Forelimb muscle (tissue), 1 donor: ENCODE results near the gene CPNE1. TPM values are rescaled to one million over a fixed set of nuclear protein-coding genes. Genes with fewer than 3 reads are reported as not detected.

Source experiments
- DNase-seq: peaks from one replicate; pipeline ENCODE4 v3.0.0-alpha.2; 2013; ENCODE audit warnings: low read depth
- polyA plus RNA-seq: library from polyadenylated mRNA; unstranded; fragments of 120-200 nt; gene quantifications from one replicate; pipeline ENCODE4 v1.2.1, GENCODE V29; 2013; ENCODE audit not compliant: insufficient read length

The CPNE1 gene
- polyA plus RNA-seq, 1 donor = 103 TPM

GRCh38 chr20:35620818-35621559, 43.7 kb downstream of the CPNE1 start:
- no peak for DNase-seq

GRCh38 chr20:35619196-35620095, 45.3 kb downstream of the CPNE1 start:
- peak; percentile 55 for DNase-seq

GRCh38 chr20:35618263-35619131, 46.2 kb downstream of the CPNE1 start:
- DNase-seq = no peak

- no peak for DNase-seq
Observed at GRCh38 chr20:35617397-35618262, 47.1 kb downstream of the CPNE1 start.

- peak; percentile 85 for DNase-seq
Observed at GRCh38 chr20:35616465-35617396, 48.0 kb downstream of the CPNE1 start.

GRCh38 chr20:35615667-35616464, 48.8 kb downstream of the CPNE1 start, which contains the start of gene SPAG4:
SPAG4 (plus strand) TSS chr20:35615829; CDS start chr20:35616004, 175 bp downstream.
- no peak for DNase-seq

- no peak for DNase-seq
Observed at GRCh38 chr20:35611482-35611881, 53.2 kb downstream of the CPNE1 start.

GRCh38 chr20:35610833-35611427, 53.8 kb downstream of the CPNE1 start:
- no peak for DNase-seq

- no peak for DNase-seq
Observed at GRCh38 chr20:35607003-35607735, 57.5 kb downstream of the CPNE1 start.

- DNase-seq = no peak
Observed at GRCh38 chr20:35606127-35606526, 58.6 kb downstream of the CPNE1 start.

- no peak for DNase-seq
Observed at GRCh38 chr20:35604449-35604747, 60.3 kb downstream of the CPNE1 start.

- DNase-seq = no peak
Observed at GRCh38 chr20:35603695-35604448, 60.8 kb downstream of the CPNE1 start.

GRCh38 chr20:35602851-35603495, 61.7 kb downstream of the CPNE1 start:
- no peak for DNase-seq

- no peak for DNase-seq
Observed at GRCh38 chr20:35601990-35602389, 62.7 kb downstream of the CPNE1 start.

GRCh38 chr20:35600993-35601973, 63.4 kb downstream of the CPNE1 start:
- DNase-seq = peak; percentile 75
